ENCODE results near the gene SPPL3.

Gene SPPL3

GRCh38 chr12:120751389-120751788, 152.8 kb downstream of the SPPL3 start:
- H3K27me3 Mint-ChIP-seq = peaks cover 5 to 9% of the 10 kb centered on the region in 2 donors
- ATAC-seq (replicated peaks) = no peak
- peaks cover 7 to 14% of the 10 kb centered on the region in 2 donors for H3K9me3 Mint-ChIP-seq
- peaks cover 5 to 13% of the 10 kb centered on the region in 2 donors for H3K36me3 Mint-ChIP-seq
- peaks cover 6 to 7% of the 10 kb centered on the region in 2 donors for H3K4me1 Mint-ChIP-seq
- no peak overlapping the region for H3K4me3 Mint-ChIP-seq
- DNase-seq = no peak
- H3K27ac Mint-ChIP-seq = no peak overlapping the region

- H3K27ac Mint-ChIP-seq = no peak overlapping the region
- DNase-seq = no peak
Measured at GRCh38 chr12:120750806-120751205, 153.4 kb downstream of the SPPL3 start.

GRCh38 chr12:120749256-120749655, 154.9 kb downstream of the SPPL3 start:
- Mint-ChIP-seq H3K27me3 (peaks cover 5 to 9% of the 10 kb centered on the region in 2 donors), H3K4me1 (peaks cover 0 to 2% of the 10 kb centered on the region in 2 donors), H3K27ac (no peak overlapping the region), H3K36me3 (peaks cover 2 to 4% of the 10 kb centered on the region in 2 donors), H3K9me3 (peaks cover 2 to 5% of the 10 kb centered on the region in 2 donors), H3K4me3 (no peak overlapping the region)
- DNase-seq (no peak), ATAC-seq (replicated peaks) (no peak)

More at GRCh38 chr12:120750806-120751205, 153.4 kb downstream of the SPPL3 start:
- Mint-ChIP-seq H3K27me3 (peaks cover 5 to 9% of the 10 kb centered on the region in 2 donors), H3K4me1 (peaks cover 6 to 7% of the 10 kb centered on the region in 2 donors), H3K36me3 (peaks cover 5 to 13% of the 10 kb centered on the region in 2 donors), H3K4me3 (no peak overlapping the region), H3K9me3 (peaks cover 7 to 14% of the 10 kb centered on the region in 2 donors)
- ATAC-seq (replicated peaks) = no peak

GRCh38 chr12:120748242-120748641, 155.9 kb downstream of the SPPL3 start:
- no peaks in the 10 kb centered on the region for H3K9me3 Mint-ChIP-seq
- no peak overlapping the region for H3K27ac Mint-ChIP-seq
- H3K36me3 Mint-ChIP-seq = no peaks in the 10 kb centered on the region
- H3K27me3 Mint-ChIP-seq = peaks cover 4 to 5% of the 10 kb centered on the region in 2 donors
- DNase-seq (no peak), ATAC-seq (replicated peaks) (no peak)
- H3K4me3 Mint-ChIP-seq = no peak overlapping the region
- H3K4me1 Mint-ChIP-seq = no peaks in the 10 kb centered on the region

GRCh38 chr12:120744922-120745493, 159.2 kb downstream of the SPPL3 start:
- Mint-ChIP-seq H3K36me3 (peaks cover 0 to 3% of the 10 kb centered on the region in 2 donors), H3K9me3 (no peaks in the 10 kb centered on the region)

DNA sequence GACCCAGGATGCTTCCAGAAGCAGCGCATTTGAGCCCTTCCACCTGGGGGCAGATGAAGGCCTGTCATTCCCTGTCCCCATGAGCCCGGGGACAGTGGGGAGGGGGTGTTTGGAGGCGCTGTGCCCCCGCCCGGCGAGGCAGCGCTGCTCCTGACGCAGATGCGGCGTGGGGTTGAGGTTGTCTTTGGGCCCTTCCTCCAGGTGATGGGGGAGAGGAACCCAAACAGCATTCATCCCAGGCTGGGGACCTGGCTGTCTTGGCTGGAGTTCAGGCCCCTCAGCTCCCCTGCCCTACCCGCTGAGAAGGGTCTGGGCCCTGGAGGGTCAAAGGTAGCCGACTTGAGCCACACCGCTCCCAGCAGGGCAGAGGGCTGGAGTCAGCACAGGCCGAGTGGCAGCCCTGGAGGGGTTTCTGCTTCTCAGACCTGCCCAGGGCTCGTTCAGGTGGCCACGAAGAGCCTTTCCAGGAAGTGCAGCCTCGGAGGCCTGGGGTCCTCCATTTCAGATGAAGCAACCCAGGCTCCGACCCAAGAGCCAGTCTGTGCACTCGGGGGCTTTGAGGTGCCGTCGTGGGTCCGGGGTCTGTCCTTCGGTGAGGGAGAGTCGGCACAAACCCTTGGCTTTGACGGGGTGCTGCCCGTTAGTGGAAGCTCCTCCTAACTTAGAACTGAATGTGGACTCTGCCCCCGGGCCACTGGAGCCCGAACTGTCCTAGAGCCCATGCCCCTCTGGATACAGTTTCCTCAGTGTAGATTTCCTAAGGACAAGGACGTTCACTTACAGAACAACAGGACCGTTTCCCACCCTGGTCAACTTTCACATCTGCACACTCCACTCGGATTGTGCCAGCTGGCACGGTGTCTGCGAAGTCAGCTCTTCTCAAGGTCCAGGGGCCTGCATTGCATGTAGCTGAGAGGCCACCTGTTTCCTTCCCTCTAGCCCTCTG, 162.4 kb downstream of the SPPL3 start:
- Mint-ChIP-seq H3K4me3 (no peak overlapping the region), H3K27me3 (no peaks in the 10 kb centered on the region), H3K36me3 (peaks cover 0 to 3% of the 10 kb centered on the region in 2 donors), H3K27ac (no peak overlapping the region), H3K4me1 (no peaks in the 10 kb centered on the region), H3K9me3 (no peaks in the 10 kb centered on the region)
- DNase-seq (no peak), ATAC-seq (replicated peaks) (no peak)

More at GRCh38 chr12:120744922-120745493, 159.2 kb downstream of the SPPL3 start:
- DNase-seq (no peak), ATAC-seq (replicated peaks) (no peak)
- Mint-ChIP-seq H3K27me3 (no peaks in the 10 kb centered on the region), H3K4me3 (no peak overlapping the region), H3K4me1 (no peaks in the 10 kb centered on the region), H3K27ac (no peak overlapping the region)

GRCh38 chr12:120740871-120741270, 163.3 kb downstream of the SPPL3 start:
- H3K4me1 Mint-ChIP-seq = no peaks in the 10 kb centered on the region
- peaks cover 0 to 3% of the 10 kb centered on the region in 2 donors for H3K36me3 Mint-ChIP-seq
- no peaks in the 10 kb centered on the region for H3K9me3 Mint-ChIP-seq
- DNase-seq (no peak), ATAC-seq (replicated peaks) (no peak)
- no peak overlapping the region for H3K4me3 Mint-ChIP-seq
- no peaks in the 10 kb centered on the region for H3K27me3 Mint-ChIP-seq
- no peak overlapping the region for H3K27ac Mint-ChIP-seq

DNA sequence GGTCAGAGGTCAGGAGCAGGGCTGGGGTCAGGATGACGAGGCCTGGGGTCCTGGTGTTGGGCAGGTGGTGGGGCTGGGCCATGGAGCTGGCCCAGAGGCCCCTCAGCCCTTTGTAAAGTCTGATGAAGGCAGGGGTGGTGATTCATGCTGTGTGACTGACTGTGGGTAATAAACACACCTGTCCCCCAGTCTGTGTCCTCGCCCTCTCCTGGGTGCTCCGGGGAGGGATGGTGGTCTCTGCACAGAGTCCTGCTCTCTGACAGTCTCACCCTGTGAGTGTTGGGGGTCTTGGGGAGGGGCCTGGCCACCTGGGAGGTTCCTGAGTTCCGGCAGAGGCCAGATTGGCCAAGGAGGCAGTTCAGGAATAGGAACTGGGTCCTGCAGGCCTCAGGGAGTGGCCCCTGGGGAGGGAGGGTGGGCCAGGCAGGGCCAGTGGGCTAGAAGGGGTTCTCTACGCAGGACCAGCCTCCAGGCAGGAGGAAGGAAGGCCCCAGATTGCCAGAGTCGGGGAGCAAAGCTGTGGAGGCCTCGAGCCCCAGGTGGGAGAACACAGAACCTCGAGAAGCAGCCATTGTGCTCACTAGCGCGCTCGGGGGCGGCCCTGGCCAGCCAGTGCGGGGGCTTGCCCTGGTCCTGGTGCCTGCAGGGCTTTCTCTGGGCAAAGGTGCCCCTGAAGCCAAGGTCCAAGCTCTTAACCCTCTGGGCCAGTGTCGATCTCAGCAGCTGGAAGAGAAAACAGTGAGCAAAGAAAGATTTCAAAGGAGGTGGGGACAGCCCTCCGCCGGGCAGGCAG, 164.1 kb downstream of the SPPL3 start:
- Mint-ChIP-seq H3K4me1 (no peaks in the 10 kb centered on the region), H3K36me3 (peaks cover 0 to 3% of the 10 kb centered on the region in 2 donors), H3K9me3 (no peaks in the 10 kb centered on the region), H3K27me3 (no peaks in the 10 kb centered on the region), H3K27ac (no peak overlapping the region), H3K4me3 (no peak overlapping the region)
- ATAC-seq (replicated peaks) (no peak), DNase-seq (no peak)

GRCh38 chr12:120739031-120739762, 165.0 kb downstream of the SPPL3 start:
- Mint-ChIP-seq H3K27ac (no peak overlapping the region), H3K4me3 (no peak overlapping the region), H3K9me3 (no peaks in the 10 kb centered on the region), H3K4me1 (no peaks in the 10 kb centered on the region), H3K36me3 (peaks cover under 1 to 5% of the 10 kb centered on the region in 2 donors), H3K27me3 (no peaks in the 10 kb centered on the region)
- no peak for DNase-seq
- no peak for ATAC-seq (replicated peaks)

- H3K27me3 Mint-ChIP-seq = no peaks in the 10 kb centered on the region
Measured at GRCh38 chr12:120738252-120739030, 165.7 kb downstream of the SPPL3 start.

GRCh38 chr12:120737557-120738251, 166.5 kb downstream of the SPPL3 start:
- H3K36me3 Mint-ChIP-seq = peaks cover 2 to 9% of the 10 kb centered on the region in 2 donors
- H3K4me1 Mint-ChIP-seq = no peaks in the 10 kb centered on the region
- no peak for DNase-seq

More at GRCh38 chr12:120738252-120739030, 165.7 kb downstream of the SPPL3 start:
- Mint-ChIP-seq H3K36me3 (peaks cover 2 to 9% of the 10 kb centered on the region in 2 donors), H3K4me3 (no peak overlapping the region), H3K4me1 (no peaks in the 10 kb centered on the region), H3K27ac (no peak overlapping the region), H3K9me3 (no peaks in the 10 kb centered on the region)
- DNase-seq = no peak
- no peak for ATAC-seq (replicated peaks)

GRCh38 chr12:120736404-120737331, 167.5 kb downstream of the SPPL3 start:
- H3K4me1 Mint-ChIP-seq = no peaks in the 10 kb centered on the region
- peaks cover 7 to 9% of the 10 kb centered on the region in 2 donors for H3K36me3 Mint-ChIP-seq
- H3K27ac Mint-ChIP-seq = no peak overlapping the region
- H3K27me3 Mint-ChIP-seq = no peaks in the 10 kb centered on the region
- H3K4me3 Mint-ChIP-seq = no peak overlapping the region
- H3K9me3 Mint-ChIP-seq = no peaks in the 10 kb centered on the region
- ATAC-seq (replicated peaks) = no peak
- DNase-seq = no peak

More at GRCh38 chr12:120737557-120738251, 166.5 kb downstream of the SPPL3 start:
- ATAC-seq (replicated peaks) = no peak
- no peaks in the 10 kb centered on the region for H3K27me3 Mint-ChIP-seq
- no peak overlapping the region for H3K27ac Mint-ChIP-seq
- H3K4me3 Mint-ChIP-seq = no peak overlapping the region
- H3K9me3 Mint-ChIP-seq = no peaks in the 10 kb centered on the region

All from stimulated activated naive B cell treated with anti-CD40 and anti-IgM and Interleukin-4, amounts not matched to agents 10 μg/mL and 1 μg/mL and 100 μg/mL, for 72 hours (primary cell).